GM12878 (cell line): ENCODE measurements around the gene OSGEPL1. TPM values are rescaled to one million over a fixed set of nuclear protein-coding genes. Genes with fewer than 3 reads are reported as not detected.
A peak's percentile ranks its signal among the peaks of the same experiment; 100 is the strongest.

Experiments used
- ATF2 ChIP-seq: IDR thresholded peaks from 2 replicates; pipeline ENCODE4 v1.6.1; 2012; ENCODE audit warnings: low read length, inconsistent platforms
- CBFB ChIP-seq: IDR thresholded peaks from 2 replicates; pipeline ENCODE4 v1.6.1; 2016; ENCODE audit warnings: antibody characterized with exemption, low read depth
- CEBPZ ChIP-seq: fragments of 150-350 bp; IDR thresholded peaks from 2 replicates; pipeline ENCODE4 v1.6.1; 2016; ENCODE audit warnings: low read depth, low read length
- EZH2 ChIP-seq: IDR thresholded peaks from 2 replicates; pipeline ENCODE4 v1.6.1; 2012; ENCODE audit warnings: low read depth, mild to moderate bottlenecking, control low read depth, inconsistent platforms, low read length, borderline replicate concordance; ENCODE audit not compliant: control insufficient read depth
- FOS ChIP-seq: IDR thresholded peaks from 3 replicates; pipeline ENCODE4 v1.6.1; 2011; ENCODE audit warnings: borderline replicate concordance; ENCODE audit not compliant: insufficient read length; ENCODE audit errors: extremely low read depth
- GABPA ChIP-seq: IDR thresholded peaks from 2 replicates; pipeline ENCODE4 v1.6.1; 2014; ENCODE audit warnings: antibody characterized with exemption, low read depth, mild to moderate bottlenecking, inconsistent platforms
- HCFC1 ChIP-seq: fragments of 150-350 bp; IDR thresholded peaks from 2 replicates; pipeline ENCODE4 v1.6.1; 2014; ENCODE audit warnings: low read length
- HDGF ChIP-seq: fragments of 450-650 bp; IDR thresholded peaks from 2 replicates; pipeline ENCODE4 v1.6.1; 2016; ENCODE audit warnings: antibody characterized with exemption
- KLF5 ChIP-seq: fragments of 450-650 bp; IDR thresholded peaks from 2 replicates; pipeline ENCODE4 v1.6.1; 2014; ENCODE audit warnings: mild to moderate bottlenecking; ENCODE audit not compliant: partially characterized antibody
- MXI1 ChIP-seq: fragments of 150-350 bp; IDR thresholded peaks from 2 replicates; pipeline ENCODE4 v1.6.1; 2011; ENCODE audit warnings: low read depth, mild to moderate bottlenecking, inconsistent platforms, low read length, improper control_type of control experiment
- NBN ChIP-seq: fragments of 450-650 bp; IDR thresholded peaks from 2 replicates; pipeline ENCODE4 v1.6.1; 2016
- NFYA ChIP-seq: IDR thresholded peaks from 2 replicates; pipeline ENCODE4 v1.6.1; 2011; ENCODE audit warnings: low read depth, mild to moderate bottlenecking, low read length, improper control_type of control experiment, borderline replicate concordance
- PRDM15 ChIP-seq: fragments of 450-650 bp; formaldehyde crosslinking; IDR thresholded peaks from 2 replicates; pipeline ENCODE4 v1.4.0; 2020; ENCODE audit warnings: mild to moderate bottlenecking, moderate library complexity
- RB1 ChIP-seq: fragments of 450-650 bp; formaldehyde crosslinking; IDR thresholded peaks from 2 replicates; pipeline ENCODE4 v1.6.1; 2017; ENCODE audit warnings: mild to moderate bottlenecking, borderline replicate concordance
- TARDBP ChIP-seq: IDR thresholded peaks from 2 replicates; pipeline ENCODE4 v1.6.1; 2016; ENCODE audit warnings: borderline replicate concordance
- ZBTB11 ChIP-seq: fragments of 450-650 bp; formaldehyde crosslinking; IDR thresholded peaks from 2 replicates; pipeline ENCODE4 v1.5.0; 2022; ENCODE audit warnings: mild to moderate bottlenecking, missing genetic modification characterization
- ZNF217 ChIP-seq: fragments of 450-650 bp; IDR thresholded peaks from 2 replicates; pipeline ENCODE4 v1.6.1; 2017; ENCODE audit warnings: antibody characterized with exemption, mild to moderate bottlenecking
- polyA plus RNA-seq, 11 experiments: library from polyadenylated mRNA; depleted of rRNA in 4 of 11; unstranded in 6 of 11; stranded (reverse) in 5 of 11; fragments of >200 nt; fragmentation: Nextera tagmentation in 4 of 11; fragmentation: Illumina TruSeq in 1 of 11; extraction: Ambion mirVana in 4 of 11; extraction: Trizol in 1 of 11; gene quantifications; 1 replicate in 1 of 11; 2 replicates in 10 of 11; pipeline versions ENCODE4 v1.2.1 to v1.2.3, GENCODE V29; 2011 to 2016; ENCODE audit warnings: inconsistent platforms in 2 of 11, missing spikeins in 2 of 11, low read depth in 1 of 11
- total RNA-seq, 4 experiments: library from RNA; depleted of rRNA in 3 of 4; stranded (reverse); fragments of >200 nt in 3 of 4; fragmentation: Illumina TruSeq in 1 of 4; extraction: Trizol in 1 of 4; gene quantifications; 2 replicates each; pipeline versions ENCODE4 v1.2.1 to v1.2.3, GENCODE V29; 2013 to 2021

The OSGEPL1 gene
- total and polyA plus RNA-seq, 10 of the 15 experiments (the other 5 are each of a cell fraction or from before 2014, with no cell fraction given): 6.7 to 18.0 (median 9.4) TPM

GRCh38 chr2:189762551-189763298 lies at the start of gene OSGEPL1 (continued):
- no peak for TF ChIP-seq FOS
- TF ChIP-seq RB1: no peak
- no peak for TF ChIP-seq ZNF217
- peak; percentile 89 for TF ChIP-seq GABPA
- 0 out of 2 replicates have a peak, but pooled peaks have one; percentile 12 for TF ChIP-seq HDGF
- peak; percentile 34 for TF ChIP-seq KLF5
- no peak for TF ChIP-seq PRDM15 (CRISPR knock-in tag)
- no peak for TF ChIP-seq CEBPZ
- no peak for TF ChIP-seq EZH2
- no peak; the same call in 1 of the 2 replicates for TF ChIP-seq NBN
- TF ChIP-seq HCFC1: peak; percentile 53
- no peak for TF ChIP-seq NFYA
- no peak for TF ChIP-seq TARDBP
- TF ChIP-seq ATF2: peak; percentile 89
- TF ChIP-seq CBFB: peak; percentile 34; the same call in 1 of the 2 replicates
- TF ChIP-seq MXI1: peak; percentile 50; the same call in 1 of the 2 replicates
- TF ChIP-seq ZBTB11 (CRISPR knock-in tag): peak; percentile 85
